Activated naive CD4-positive, alpha-beta T cell (primary cell): ENCODE measurements around the gene SIRT6.
"Not testable (repeated sequence)": the region's sequence is repeated elsewhere in the genome, so short reads cannot be mapped to it uniquely, and the experiment has no call there.

Experiments used
- DNase-seq, 4 experiments: peaks; one replicate each; lab custom pipeline; 2025; lab: John Stamatoyannopoulos, UW

The SIRT6 gene

DNA sequence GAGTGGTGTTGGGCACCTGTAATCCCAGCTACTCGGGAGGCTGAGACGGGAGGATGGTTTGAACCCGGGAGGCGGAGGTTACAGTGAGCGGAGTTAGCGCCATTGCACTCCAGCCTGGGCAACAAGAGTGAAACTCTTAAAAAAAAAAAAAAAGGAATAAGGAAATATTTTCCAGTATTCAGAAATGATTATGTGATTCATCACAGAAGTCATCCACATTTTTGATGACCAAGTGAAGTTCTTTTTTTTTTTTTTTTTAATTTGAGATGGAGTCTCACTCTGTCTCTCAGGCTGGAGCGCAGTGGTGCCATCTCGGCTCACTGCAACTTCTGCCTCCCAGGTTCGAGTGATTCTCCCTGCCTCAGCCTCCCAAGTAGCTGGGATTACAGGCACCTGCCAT is 47.0 kb downstream of the SIRT6 start:
- DNase-seq: not testable (repeated sequence)

DNA sequence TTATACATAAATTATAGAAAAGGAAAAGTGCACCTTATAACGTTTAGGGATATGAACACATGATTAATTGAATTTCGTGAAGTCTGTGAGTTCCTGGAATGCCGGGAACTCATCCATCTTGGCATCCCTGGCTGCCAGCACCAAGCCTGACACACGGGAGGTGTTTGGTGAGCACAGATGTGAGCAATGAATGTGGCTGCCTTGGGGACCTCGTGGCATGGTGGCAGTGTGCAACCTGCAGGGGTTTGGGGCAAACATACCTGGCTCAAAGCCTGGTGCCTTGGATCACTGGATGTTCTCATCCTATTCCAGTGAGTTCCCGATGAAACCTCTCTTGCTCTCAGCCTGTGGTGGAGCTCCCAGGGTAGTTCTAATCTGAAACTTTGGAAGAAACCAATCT is 48.0 kb downstream of the SIRT6 start:
- DNase-seq: no peak

DNA sequence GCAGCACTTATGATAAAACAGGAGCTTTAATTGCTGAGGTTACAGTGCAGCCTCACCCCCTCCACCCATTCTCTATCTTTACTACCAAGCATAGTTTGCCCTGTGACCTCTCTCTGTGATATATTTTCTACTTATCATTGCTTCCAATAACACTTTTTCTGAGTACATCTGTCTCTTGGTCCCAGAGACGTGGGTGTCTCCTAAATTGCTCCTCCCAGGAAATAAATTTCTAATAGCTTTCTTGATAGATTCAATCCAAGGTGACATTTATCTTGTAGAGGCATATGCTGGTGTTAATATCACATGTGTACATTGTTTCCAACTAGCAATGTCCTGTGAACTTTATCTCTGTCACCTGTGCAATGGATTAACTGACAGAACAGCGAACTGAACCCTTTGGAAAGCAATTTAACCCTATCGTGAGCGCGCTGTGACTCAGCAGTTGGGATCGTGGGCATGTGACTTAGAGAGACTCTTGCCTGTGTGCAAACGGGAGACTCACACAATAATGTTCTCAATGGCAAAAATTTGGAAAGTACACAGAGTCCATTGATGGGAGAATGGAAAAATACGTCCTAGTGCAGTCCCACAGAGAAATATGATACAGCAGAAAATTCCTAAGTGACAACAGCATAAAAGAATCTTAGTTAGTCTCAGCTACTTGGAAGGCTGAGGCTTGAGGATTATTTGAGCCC is 51.5 kb downstream of the SIRT6 start:
- DNase-seq: no peak

DNA sequence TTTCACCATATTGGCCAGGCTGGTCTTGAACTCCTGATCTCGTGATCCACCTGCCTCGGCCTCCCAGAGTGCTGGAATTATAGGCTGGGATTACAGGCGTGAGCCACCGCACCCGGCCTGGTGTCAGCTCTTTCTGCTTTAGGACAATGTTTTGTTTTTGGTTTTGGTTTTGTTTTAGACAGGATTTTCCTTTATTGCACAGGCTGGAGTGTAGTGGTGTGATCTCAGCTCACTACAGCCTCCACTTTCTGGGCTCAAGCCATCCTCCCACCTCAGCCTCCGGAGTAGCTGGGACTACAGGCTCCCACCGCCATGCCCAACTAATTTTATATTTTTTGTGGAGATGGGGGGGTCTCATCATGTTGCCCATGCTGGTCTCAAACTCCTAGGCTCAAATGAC is 53.3 kb downstream of the SIRT6 start:
- not testable (repeated sequence) for DNase-seq

DNA sequence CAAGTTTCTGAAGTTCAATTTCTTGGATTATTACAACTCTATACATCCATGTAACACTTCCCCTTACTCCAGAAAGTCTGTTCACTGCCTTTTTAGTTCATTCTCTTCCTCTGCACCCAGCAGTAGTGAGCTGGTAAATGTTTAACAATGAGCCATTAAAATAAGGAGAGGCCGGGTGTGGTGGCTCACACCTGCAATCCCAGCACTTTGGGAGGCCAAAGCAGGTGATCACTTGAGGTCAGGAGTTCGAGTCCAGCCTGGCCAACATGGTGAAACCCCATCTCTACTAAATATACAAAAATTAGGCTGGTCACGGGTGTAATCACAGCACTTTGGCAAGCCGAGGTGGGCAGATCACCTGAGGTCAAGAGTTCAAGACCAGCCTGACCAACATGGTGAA is 55.0 kb downstream of the SIRT6 start:
- not testable (repeated sequence) for DNase-seq

DNA sequence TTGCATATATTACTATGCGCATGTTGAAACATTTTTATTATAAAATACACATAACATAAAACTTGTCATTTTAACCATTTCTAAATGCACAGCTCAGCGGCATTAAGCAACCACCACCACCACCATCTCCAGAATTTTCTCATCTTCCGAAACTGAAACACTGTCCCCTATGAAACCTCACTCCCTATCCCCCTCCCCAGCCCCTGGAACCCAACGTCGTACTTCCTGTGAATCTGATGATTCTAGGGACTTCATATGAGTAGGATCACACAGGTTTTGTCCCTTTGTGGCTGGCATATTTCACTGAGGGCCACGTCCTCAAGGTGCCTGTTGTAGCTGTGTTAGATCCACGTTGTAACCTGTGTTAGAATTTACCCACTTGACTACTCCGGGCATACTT is 57.7 kb downstream of the SIRT6 start:
- DNase-seq: no peak
